Measurements from ENCODE around the gene IL36G. TPM values are rescaled to one million over a fixed set of nuclear protein-coding genes. Genes with fewer than 3 reads are reported as not detected.
A peak's percentile ranks its signal among the peaks of the same experiment; 100 is the strongest.

IL36G gene
- total and polyA plus RNA-seq, 2 of the 13 experiments (the other 11 are each of a cell fraction or from before 2014, with no cell fraction given), result not detected

GRCh38 chr2:112941753-112942653 is 35.8 kb upstream of the IL36G start (continued):
- TF ChIP-seq KMT2B (CRISPR knock-in tag; IDR thresholded peaks at IDR 0.05) (no peak), GATAD1 (CRISPR knock-in tag; IDR thresholded peaks at IDR 0.05) (peak; percentile 13; the same call in 1 of the 2 replicates), ZNF225 (CRISPR knock-in tag; IDR thresholded peaks at IDR 0.05) (0 out of 2 replicates have a peak, but pooled peaks have one; percentile 21), REPIN1 (CRISPR knock-in tag; IDR thresholded peaks at IDR 0.05; ENCODE audit: borderline replicate concordance, low read depth) (0 out of 2 replicates have a peak, but pooled peaks have one; percentile 27), ONECUT2 (CRISPR knock-in tag; IDR thresholded peaks at IDR 0.05) (no peak), DNMT1 (CRISPR knock-in tag; IDR thresholded peaks at IDR 0.05) (0 out of 2 replicates have a peak, but pooled peaks have one; percentile 55), NBN (conservative IDR thresholded peaks at IDR 0.05) (no peak), ZFP82 (CRISPR knock-in tag; IDR thresholded peaks at IDR 0.05; ENCODE audit: borderline replicate concordance) (no peak), SAP130 (CRISPR knock-in tag; IDR thresholded peaks at IDR 0.05; ENCODE audit: low read depth) (peak; percentile 29; the same call in 1 of the 2 replicates), MTERF4 (CRISPR knock-in tag; IDR thresholded peaks at IDR 0.05) (no peak), GATAD2A (CRISPR knock-in tag; IDR thresholded peaks at IDR 0.05) (0 out of 2 replicates have a peak, but pooled peaks have one; percentile 27), SPEN (CRISPR knock-in tag; IDR thresholded peaks at IDR 0.05; ENCODE audit: low read depth) (peak; percentile 21; the same call in 1 of the 2 replicates), STAG1 (CRISPR knock-in tag; IDR thresholded peaks at IDR 0.05) (peak; percentile 96), ZNF121 (CRISPR knock-in tag; IDR thresholded peaks at IDR 0.05) (peak; percentile 50; the same call in 1 of the 2 replicates)
- TF ChIP-seq, protein P1, sequence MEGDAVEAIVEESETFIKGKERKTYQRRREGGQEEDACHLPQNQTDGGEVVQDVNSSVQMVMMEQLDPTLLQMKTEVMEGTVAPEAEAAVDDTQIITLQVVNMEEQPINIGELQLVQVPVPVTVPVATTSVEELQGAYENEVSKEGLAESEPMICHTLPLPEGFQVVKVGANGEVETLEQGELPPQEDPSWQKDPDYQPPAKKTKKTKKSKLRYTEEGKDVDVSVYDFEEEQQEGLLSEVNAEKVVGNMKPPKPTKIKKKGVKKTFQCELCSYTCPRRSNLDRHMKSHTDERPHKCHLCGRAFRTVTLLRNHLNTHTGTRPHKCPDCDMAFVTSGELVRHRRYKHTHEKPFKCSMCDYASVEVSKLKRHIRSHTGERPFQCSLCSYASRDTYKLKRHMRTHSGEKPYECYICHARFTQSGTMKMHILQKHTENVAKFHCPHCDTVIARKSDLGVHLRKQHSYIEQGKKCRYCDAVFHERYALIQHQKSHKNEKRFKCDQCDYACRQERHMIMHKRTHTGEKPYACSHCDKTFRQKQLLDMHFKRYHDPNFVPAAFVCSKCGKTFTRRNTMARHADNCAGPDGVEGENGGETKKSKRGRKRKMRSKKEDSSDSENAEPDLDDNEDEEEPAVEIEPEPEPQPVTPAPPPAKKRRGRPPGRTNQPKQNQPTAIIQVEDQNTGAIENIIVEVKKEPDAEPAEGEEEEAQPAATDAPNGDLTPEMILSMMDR (CRISPR knock-in tag; IDR thresholded peaks at IDR 0.05), result peak; percentile 98
- TF ChIP-seq, protein P2, sequence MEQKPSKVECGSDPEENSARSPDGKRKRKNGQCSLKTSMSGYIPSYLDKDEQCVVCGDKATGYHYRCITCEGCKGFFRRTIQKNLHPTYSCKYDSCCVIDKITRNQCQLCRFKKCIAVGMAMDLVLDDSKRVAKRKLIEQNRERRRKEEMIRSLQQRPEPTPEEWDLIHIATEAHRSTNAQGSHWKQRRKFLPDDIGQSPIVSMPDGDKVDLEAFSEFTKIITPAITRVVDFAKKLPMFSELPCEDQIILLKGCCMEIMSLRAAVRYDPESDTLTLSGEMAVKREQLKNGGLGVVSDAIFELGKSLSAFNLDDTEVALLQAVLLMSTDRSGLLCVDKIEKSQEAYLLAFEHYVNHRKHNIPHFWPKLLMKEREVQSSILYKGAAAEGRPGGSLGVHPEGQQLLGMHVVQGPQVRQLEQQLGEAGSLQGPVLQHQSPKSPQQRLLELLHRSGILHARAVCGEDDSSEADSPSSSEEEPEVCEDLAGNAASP (CRISPR knock-in tag; IDR thresholded peaks at IDR 0.05; ENCODE audit: borderline replicate concordance), result 0 out of 2 replicates have a peak, but pooled peaks have one; percentile 17
- TF ChIP-seq, protein P3, sequence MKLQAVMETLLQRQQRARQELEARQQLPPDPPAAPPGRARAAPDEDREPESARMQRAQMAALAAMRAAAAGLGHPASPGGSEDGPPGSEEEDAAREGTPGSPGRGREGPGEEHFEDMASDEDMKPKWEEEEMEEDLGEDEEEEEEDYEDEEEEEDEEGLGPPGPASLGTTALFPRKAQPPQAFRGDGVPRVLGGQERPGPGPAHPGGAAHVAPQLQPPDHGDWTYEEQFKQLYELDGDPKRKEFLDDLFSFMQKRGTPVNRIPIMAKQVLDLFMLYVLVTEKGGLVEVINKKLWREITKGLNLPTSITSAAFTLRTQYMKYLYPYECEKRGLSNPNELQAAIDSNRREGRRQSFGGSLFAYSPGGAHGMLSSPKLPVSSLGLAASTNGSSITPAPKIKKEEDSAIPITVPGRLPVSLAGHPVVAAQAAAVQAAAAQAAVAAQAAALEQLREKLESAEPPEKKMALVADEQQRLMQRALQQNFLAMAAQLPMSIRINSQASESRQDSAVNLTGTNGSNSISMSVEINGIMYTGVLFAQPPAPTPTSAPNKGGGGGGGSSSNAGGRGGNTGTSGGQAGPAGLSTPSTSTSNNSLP (IDR thresholded peaks at IDR 0.05; ENCODE audit: low read depth, low read length), result no peak

Data from HepG2 (cell line).